Effector memory CD8-positive, alpha-beta T cell (primary cell): ENCODE results near the gene FALEC.
A peak's percentile ranks its signal among the peaks of the same experiment; 100 is the strongest.

ENCODE experiments used
- ATAC-seq: fragments of 150-1000 bp; cut with Tn5 transposase; replicated peaks from 2 replicates; pipeline ENCODE4 v1.10.0; 2021; ENCODE audit warnings: mild to moderate bottlenecking, moderate library complexity
- DNase-seq, 3 experiments: peaks; one replicate each; pipeline ENCODE4 v3.0.0; 2021
- H3K27ac Mint-ChIP-seq, 2 donors: one replicate each; pipeline ENCODE4 v1.8.0; 2022; ENCODE audit warnings: mild to moderate bottlenecking in 2 of 2, mixed read lengths in 2 of 2, moderate library complexity in 2 of 2
- H3K27me3 Mint-ChIP-seq, 2 donors: one replicate each; pipeline ENCODE4 v1.8.0; 2022; ENCODE audit warnings: mixed read lengths in 2 of 2
- H3K36me3 Mint-ChIP-seq: one replicate; pipeline ENCODE4 v1.8.0; 2022; ENCODE audit warnings: mild to moderate bottlenecking, moderate library complexity, mixed read lengths; ENCODE audit not compliant: insufficient read depth
- H3K4me1 Mint-ChIP-seq, 2 donors: one replicate each; pipeline ENCODE4 v1.8.0; 2022; ENCODE audit warnings: low read depth in 2 of 2, mixed read lengths in 2 of 2
- H3K4me3 Mint-ChIP-seq, 2 donors: one replicate each; pipeline ENCODE4 v1.8.0; 2022; ENCODE audit warnings: mild to moderate bottlenecking in 2 of 2, mixed read lengths in 2 of 2, moderate library complexity in 2 of 2
- H3K9me3 Mint-ChIP-seq, 2 donors: one replicate each; pipeline ENCODE4 v1.8.0; 2022; ENCODE audit warnings: mixed read lengths in 2 of 2

The FALEC gene

GRCh38 chr1:150486966-150487762, 28.4 kb upstream of the FALEC start, which contains the start of gene TARS2:
TARS2 (plus strand) TSS chr1:150487419; CDS start chr1:150487451, 32 bp downstream.
- Mint-ChIP-seq H3K27me3 (no peaks in the 10 kb centered on the region), H3K27ac (peak within 1 kb of the TSS; percentile 95 to 96), H3K36me3 (peaks cover 28% of the 10 kb centered on the region), H3K9me3 (no peaks in the 10 kb centered on the region), H3K4me1 (peaks cover 19 to 20% of the 10 kb centered on the region in 2 donors), H3K4me3 (peak within 1 kb of the TSS; percentile 92 to 97)
- DNase-seq, result peak; percentile 95 to 98 (median 95)
- peak; percentile 99 for ATAC-seq

DNA sequence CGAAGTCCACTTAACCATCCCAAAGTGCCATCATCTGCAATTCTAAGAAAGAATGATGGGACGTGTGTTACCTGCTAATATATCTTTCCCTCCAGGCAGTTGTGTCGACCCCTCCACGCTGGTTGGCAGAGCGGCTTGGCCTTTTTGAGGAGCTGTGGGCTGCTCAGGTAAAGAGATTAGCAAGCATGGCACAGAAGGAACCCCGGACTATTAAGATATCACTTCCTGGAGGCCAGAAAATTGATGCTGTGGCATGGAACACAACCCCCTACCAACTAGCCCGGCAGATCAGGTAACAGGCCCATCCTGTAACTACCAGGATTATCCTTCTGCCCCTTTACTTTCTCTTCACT, 27.8 kb upstream of the FALEC start:
- ATAC-seq (no peak), DNase-seq (no peak)
- Mint-ChIP-seq H3K36me3 (peaks cover 32% of the 10 kb centered on the region), H3K27me3 (no peaks in the 10 kb centered on the region), H3K27ac (peak overlapping the region; percentile 95 to 96), H3K4me1 (peaks cover 19 to 20% of the 10 kb centered on the region in 2 donors), H3K9me3 (no peaks in the 10 kb centered on the region), H3K4me3 (peak overlapping the region; percentile 92 to 97)

GRCh38 chr1:150493175-150493574, 22.4 kb upstream of the FALEC start:
- Mint-ChIP-seq H3K36me3 (peaks cover 49% of the 10 kb centered on the region), H3K4me3 (no peak overlapping the region), H3K4me1 (peaks cover 6% of the 10 kb centered on the region in 2 donors), H3K27me3 (no peaks in the 10 kb centered on the region), H3K27ac (peak overlapping the region in 1 of 2 donors; percentile 53), H3K9me3 (no peaks in the 10 kb centered on the region)
- DNase-seq (no peak), ATAC-seq (no peak)

- ATAC-seq (no peak), DNase-seq (no peak)
- Mint-ChIP-seq H3K4me1 (no peaks in the 10 kb centered on the region), H3K9me3 (no peaks in the 10 kb centered on the region), H3K27ac (peak overlapping the region in 1 of 2 donors; percentile 49), H3K36me3 (peaks cover 58% of the 10 kb centered on the region), H3K4me3 (no peak overlapping the region), H3K27me3 (no peaks in the 10 kb centered on the region)
Observed at GRCh38 chr1:150498342-150498741, 17.2 kb upstream of the FALEC start.

GRCh38 chr1:150505431-150505830, 10.1 kb upstream of the FALEC start:
- no peak for ATAC-seq
- peak overlapping the region; percentile 73 to 81 for H3K27ac Mint-ChIP-seq

DNA sequence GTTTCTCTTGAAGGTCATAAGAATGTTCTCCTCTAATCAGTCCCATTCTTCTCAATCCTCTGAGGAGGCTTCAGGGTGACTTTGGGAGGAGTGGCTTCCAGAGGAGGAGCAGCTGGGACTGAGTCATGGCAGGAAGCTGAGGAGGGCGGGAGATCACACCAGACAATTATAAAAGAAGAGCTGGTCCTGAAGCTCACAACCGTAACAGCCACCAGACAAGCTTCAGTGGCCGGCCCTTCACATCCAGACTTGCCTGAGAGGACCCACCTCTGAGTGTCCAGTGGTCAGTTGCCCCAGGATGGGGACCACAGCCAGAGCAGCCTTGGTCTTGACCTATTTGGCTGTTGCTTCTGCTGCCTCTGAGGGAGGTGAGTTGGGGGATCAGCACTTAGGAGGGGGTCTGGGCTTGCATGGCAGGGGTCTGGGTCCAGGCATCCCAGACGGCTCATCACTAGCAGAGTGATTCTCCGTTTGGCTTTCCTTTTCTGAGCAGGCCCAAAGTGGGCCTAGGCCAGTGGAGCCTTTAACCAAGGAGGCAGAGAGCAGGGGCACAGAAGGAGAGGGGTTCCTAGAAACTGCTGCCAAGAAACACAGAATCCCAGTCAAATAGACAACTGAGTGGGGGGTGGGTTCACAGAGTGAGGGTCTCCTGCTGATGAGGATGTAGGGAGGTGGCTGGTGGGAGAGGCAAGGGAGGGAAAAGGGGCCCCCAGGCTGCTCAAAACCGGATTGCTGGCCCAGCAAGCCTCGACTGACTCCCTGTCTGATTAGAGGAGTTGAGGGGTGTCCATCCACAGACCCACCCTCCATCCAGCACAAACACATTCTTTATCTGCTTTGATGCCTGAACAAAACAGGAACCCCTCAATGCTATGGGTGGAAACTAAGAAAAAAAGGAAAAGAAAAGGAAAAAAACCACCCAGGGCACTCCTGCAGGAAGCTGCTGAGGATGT, 7.4 kb upstream of the FALEC start, which contains the start of gene ECM1:
ECM1 (plus strand) TSS at position 198 of the 953 bp plus-strand sequence; CDS start at position 299, 101 bp downstream.
- no peak for DNase-seq
- Mint-ChIP-seq H3K27me3 (no peaks in the 10 kb centered on the region), H3K36me3 (peaks cover 20% of the 10 kb centered on the region), H3K9me3 (no peaks in the 10 kb centered on the region), H3K4me3 (no peak within 1 kb of the TSS), H3K27ac (peak within 1 kb of the TSS; percentile 56 to 81), H3K4me1 (peaks cover 9 to 11% of the 10 kb centered on the region in 2 donors)
- no peak for ATAC-seq

More at GRCh38 chr1:150505431-150505830, 10.1 kb upstream of the FALEC start:
- DNase-seq, result no peak
- H3K36me3 Mint-ChIP-seq, result peaks cover 40% of the 10 kb centered on the region
- H3K27me3 Mint-ChIP-seq, result no peaks in the 10 kb centered on the region
- H3K9me3 Mint-ChIP-seq, result no peaks in the 10 kb centered on the region
- H3K4me1 Mint-ChIP-seq, result peaks cover 5 to 6% of the 10 kb centered on the region in 2 donors
- no peak overlapping the region for H3K4me3 Mint-ChIP-seq

GRCh38 chr1:150508982-150509381, 6.6 kb upstream of the FALEC start:
- peaks cover 9 to 11% of the 10 kb centered on the region in 2 donors for H3K4me1 Mint-ChIP-seq
- peaks cover 20% of the 10 kb centered on the region for H3K36me3 Mint-ChIP-seq
- peak overlapping the region in 1 of 2 donors; percentile 81 for H3K27ac Mint-ChIP-seq
- H3K9me3 Mint-ChIP-seq, result no peaks in the 10 kb centered on the region
- DNase-seq (no peak), ATAC-seq (no peak)
- H3K4me3 Mint-ChIP-seq, result no peak overlapping the region
- no peaks in the 10 kb centered on the region for H3K27me3 Mint-ChIP-seq

- H3K36me3 Mint-ChIP-seq, result peaks cover 8% of the 10 kb centered on the region
- H3K4me3 Mint-ChIP-seq, result no peak overlapping the region
- peak overlapping the region in 1 of 2 donors; percentile 87 for H3K27ac Mint-ChIP-seq
- no peaks in the 10 kb centered on the region for H3K27me3 Mint-ChIP-seq
- no peaks in the 10 kb centered on the region for H3K9me3 Mint-ChIP-seq
- no peak for ATAC-seq
- H3K4me1 Mint-ChIP-seq, result peaks cover 17 to 22% of the 10 kb centered on the region in 2 donors
- DNase-seq, result no peak
Observed at GRCh38 chr1:150511551-150511950, 4.0 kb upstream of the FALEC start.

DNA sequence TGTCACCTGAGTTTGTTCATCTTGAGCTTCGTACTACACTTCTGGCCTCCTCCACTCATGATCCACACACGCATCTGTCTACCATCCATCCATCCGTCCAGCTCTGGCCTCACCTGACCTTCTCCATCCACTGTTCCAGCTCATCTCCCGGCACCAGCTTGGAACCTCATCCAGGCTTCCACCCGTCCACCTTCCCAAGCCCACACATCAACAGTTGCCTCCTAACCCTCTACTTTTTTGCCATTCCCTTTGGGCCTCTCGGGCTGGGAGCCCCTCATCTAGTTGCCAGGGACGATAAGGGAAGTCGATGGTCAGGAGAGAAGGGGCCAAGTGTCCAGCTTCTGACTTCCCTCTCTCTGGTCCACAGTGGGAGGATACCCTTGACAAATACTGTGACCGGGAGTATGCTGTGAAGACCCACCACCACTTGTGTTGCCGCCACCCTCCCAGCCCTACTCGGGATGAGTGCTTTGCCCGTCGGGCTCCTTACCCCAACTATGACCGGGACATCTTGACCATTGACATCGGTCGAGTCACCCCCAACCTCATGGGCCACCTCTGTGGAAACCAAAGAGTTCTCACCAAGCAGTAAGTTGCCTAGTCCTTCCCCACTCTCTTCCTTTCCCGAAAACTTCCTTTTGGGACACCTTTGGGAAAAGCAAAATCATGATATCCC, 3.4 kb upstream of the FALEC start:
- no peak overlapping the region for H3K4me3 Mint-ChIP-seq
- no peak overlapping the region for H3K27ac Mint-ChIP-seq
- H3K27me3 Mint-ChIP-seq, result no peaks in the 10 kb centered on the region
- no peak for DNase-seq
- H3K36me3 Mint-ChIP-seq, result peaks cover 3% of the 10 kb centered on the region
- H3K4me1 Mint-ChIP-seq, result peaks cover 20 to 22% of the 10 kb centered on the region in 2 donors
- no peaks in the 10 kb centered on the region for H3K9me3 Mint-ChIP-seq
- no peak for ATAC-seq

GRCh38 chr1:150512846-150513245, 2.7 kb upstream of the FALEC start:
- Mint-ChIP-seq H3K4me1 (peaks cover 19 to 20% of the 10 kb centered on the region in 2 donors), H3K27ac (no peak overlapping the region), H3K9me3 (no peaks in the 10 kb centered on the region), H3K36me3 (peaks cover 7% of the 10 kb centered on the region), H3K4me3 (no peak overlapping the region), H3K27me3 (no peaks in the 10 kb centered on the region)
- ATAC-seq, result no peak
- no peak for DNase-seq

GRCh38 chr1:150513351-150513791, 2.2 kb upstream of the FALEC start:
- Mint-ChIP-seq H3K4me3 (no peak overlapping the region), H3K4me1 (peaks cover 17 to 20% of the 10 kb centered on the region in 2 donors), H3K27me3 (no peaks in the 10 kb centered on the region), H3K9me3 (no peaks in the 10 kb centered on the region), H3K36me3 (peaks cover 7% of the 10 kb centered on the region), H3K27ac (no peak overlapping the region)
- ATAC-seq (no peak), DNase-seq (no peak)

DNA sequence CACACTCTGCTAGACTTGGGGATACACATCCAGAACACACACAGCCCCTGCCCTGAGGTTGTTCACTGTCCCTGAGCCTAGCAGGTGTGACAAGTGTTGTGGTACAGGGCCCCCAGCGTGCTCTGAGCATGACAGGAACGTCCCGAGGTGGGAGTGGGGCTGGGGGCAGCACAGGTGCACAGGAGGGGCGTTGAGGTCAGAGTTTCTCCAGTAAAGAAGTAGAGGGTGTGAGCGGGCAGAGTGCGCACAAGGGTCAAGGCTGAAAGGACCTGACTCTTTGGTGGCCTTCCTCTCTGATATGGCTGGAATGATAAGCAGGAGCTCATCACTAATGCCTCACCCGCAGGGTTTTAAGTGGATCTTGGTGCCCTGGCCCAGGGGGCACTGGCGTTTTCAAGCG, 1.3 kb upstream of the FALEC start:
- peaks cover 7% of the 10 kb centered on the region for H3K36me3 Mint-ChIP-seq
- peak overlapping the region in 1 of 2 donors; percentile 90 for H3K27ac Mint-ChIP-seq
- no peaks in the 10 kb centered on the region for H3K27me3 Mint-ChIP-seq
- peak overlapping the region; percentile 91 to 92 for H3K4me3 Mint-ChIP-seq
- peaks cover 17 to 20% of the 10 kb centered on the region in 2 donors for H3K4me1 Mint-ChIP-seq
- no peaks in the 10 kb centered on the region for H3K9me3 Mint-ChIP-seq
- DNase-seq (no peak), ATAC-seq (no peak)

GRCh38 chr1:150514913-150515327, 632 bp upstream of the FALEC start:
- ATAC-seq, result no peak
- no peak for DNase-seq

More at GRCh38 chr1:150514913-150515327, 632 bp upstream of the FALEC start:
- H3K4me1 Mint-ChIP-seq, result peaks cover 17 to 20% of the 10 kb centered on the region in 2 donors
- H3K9me3 Mint-ChIP-seq, result no peaks in the 10 kb centered on the region
- no peaks in the 10 kb centered on the region for H3K27me3 Mint-ChIP-seq
- H3K4me3 Mint-ChIP-seq, result peak overlapping the region; percentile 91 to 92
- peak overlapping the region; percentile 88 to 90 for H3K27ac Mint-ChIP-seq
- H3K36me3 Mint-ChIP-seq, result peaks cover 7% of the 10 kb centered on the region
